HG03097 (cell line): ENCODE measurements around the gene NSMCE3.
A peak's percentile ranks its signal among the peaks of the same experiment; 100 is the strongest.
"Not testable (repeated sequence)": the region's sequence is repeated elsewhere in the genome, so short reads cannot be mapped to it uniquely, and the experiment has no call there.

Experiments used
- ATAC-seq: cut with Tn5 transposase; IDR thresholded peaks from one replicate; pipeline ENCODE4 v1.9.1; 2021; ENCODE audit not compliant: unreplicated experiment, low FRiP score

Gene NSMCE3

GRCh38 chr15:29270976-29271375, 1.4 kb upstream of the NSMCE3 start:
- ATAC-seq, result no peak

GRCh38 chr15:29270169-29270955, 740 bp upstream of the NSMCE3 start:
- ATAC-seq, result peak; percentile 30

GRCh38 chr15:29268706-29269484, 727 bp downstream of the NSMCE3 start:
- peak; percentile 20 for ATAC-seq

GRCh38 chr15:29266052-29266582, 3.5 kb downstream of the NSMCE3 start:
- ATAC-seq, result no peak

GRCh38 chr15:29263289-29263688, 6.3 kb downstream of the NSMCE3 start:
- ATAC-seq, result no peak

GRCh38 chr15:29262738-29263137, 6.9 kb downstream of the NSMCE3 start:
- no peak for ATAC-seq

- ATAC-seq, result no peak
Measured at GRCh38 chr15:29260896-29261295, 8.7 kb downstream of the NSMCE3 start.

- no peak for ATAC-seq
Measured at GRCh38 chr15:29259233-29259632, 10.4 kb downstream of the NSMCE3 start.

GRCh38 chr15:29252234-29252633, 17.4 kb downstream of the NSMCE3 start:
- no peak for ATAC-seq

- ATAC-seq, result no peak
Measured at GRCh38 chr15:29244544-29244943, 25.1 kb downstream of the NSMCE3 start.

- ATAC-seq, result no peak
Measured at GRCh38 chr15:29244123-29244522, 25.5 kb downstream of the NSMCE3 start.

GRCh38 chr15:29242456-29243242, 27.0 kb downstream of the NSMCE3 start:
- ATAC-seq, result no peak

GRCh38 chr15:29241207-29241606, 28.4 kb downstream of the NSMCE3 start:
- no peak for ATAC-seq

GRCh38 chr15:29239395-29239794, 30.2 kb downstream of the NSMCE3 start:
- no peak for ATAC-seq

- ATAC-seq, result no peak
Measured at GRCh38 chr15:29233566-29233965, 36.1 kb downstream of the NSMCE3 start.

GRCh38 chr15:29226436-29227208, 43.0 kb downstream of the NSMCE3 start:
- no peak for ATAC-seq

- no peak for ATAC-seq
Measured at GRCh38 chr15:29225534-29226234, 43.9 kb downstream of the NSMCE3 start.

- not testable (repeated sequence) for ATAC-seq
Measured at GRCh38 chr15:29224987-29225363, 44.6 kb downstream of the NSMCE3 start.

- not testable (repeated sequence) for ATAC-seq
Measured at GRCh38 chr15:29224235-29224986, 45.2 kb downstream of the NSMCE3 start.
